ENCODE measurements around the gene FHIP1B. TPM values are rescaled to one million over a fixed set of nuclear protein-coding genes. Genes with fewer than 3 reads are reported as not detected.
A peak's percentile ranks its signal among the peaks of the same experiment; 100 is the strongest.
"Not testable (repeated sequence)": the region's sequence is repeated elsewhere in the genome, so short reads cannot be mapped to it uniquely, and the experiment has no call there.

The FHIP1B gene
- total RNA-seq (10 to 100 TPM; 14.6 to 30.1 TPM), polyA plus RNA-seq (ENCODE audit: insufficient read length in 2 of 2) (10 to 100 TPM; 37.7 to 42.3 TPM)
- long read RNA-seq, donor 1, partial matches to known transcripts = 0 of 9 reads
- long read RNA-seq, donor 1, other reads (novel, unspliced or antisense) = 0 of 9 reads
- long read RNA-seq, donor 2, partial matches to known transcripts = 0 of 3 reads
- long read RNA-seq, donor 2, other reads (novel, unspliced or antisense) = 0 of 3 reads
- long read RNA-seq, donor 3, partial matches to known transcripts = 0 of 4 reads
- long read RNA-seq, donor 3, other reads (novel, unspliced or antisense) = 0 of 4 reads
- long read RNA-seq, donor 4, transcript FAM160A2-204 (3 exons, 1,309 nt) = major isoform, 7 of 23 reads
- long read RNA-seq, donor 4, partial matches to known transcripts = 14 of 23 reads
- long read RNA-seq, donor 4, other reads (novel, unspliced or antisense) = 0 of 23 reads

- peaks cover 12% of the 10 kb centered on the region for H3K4me1 ChIP-seq (ENCODE audit: control insufficient read depth, insufficient read depth, low read length)
- no peaks in the 10 kb centered on the region for H3K9me3 ChIP-seq (ENCODE audit: control insufficient read depth, insufficient read depth, low read length)
- peak within 1 kb of the TSS; percentile 83 for H3K27ac ChIP-seq (ENCODE audit: low read depth, low read length)
- no peaks in the 10 kb centered on the region for H3K27me3 ChIP-seq (ENCODE audit: control insufficient read depth, insufficient read depth, low read length)
- H3K4me3 ChIP-seq (ENCODE audit: low read depth, low read length) = peak within 1 kb of the TSS; percentile 91
- DNase-seq (ENCODE audit: low read depth in 4 of 6, low spot score in 6 of 6) = peak; percentile 94 to 100 (median 98)
- WGBS (ENCODE audit: insufficient coverage) = under 1% methylated on average over 62 of the region's 62 CpGs
- no peaks in the 10 kb centered on the region for H3K36me3 ChIP-seq (ENCODE audit: control insufficient read depth, insufficient read depth, low read length)
Measured at GRCh38 chr11:6234387-6235107, at the start of gene FHIP1B. TSS of gene FHIP1B (minus strand) at chr11:6234636. CDS start at chr11:6224516, 10,120 bp downstream.

- Histone ChIP-seq H3K27me3 (ENCODE audit: control insufficient read depth, insufficient read depth, low read length) (peaks cover 2% of the 10 kb centered on the region), H3K36me3 (ENCODE audit: control insufficient read depth, insufficient read depth, low read length) (no peaks in the 10 kb centered on the region), H3K9me3 (ENCODE audit: control insufficient read depth, insufficient read depth, low read length) (no peaks in the 10 kb centered on the region), H3K4me1 (ENCODE audit: control insufficient read depth, insufficient read depth, low read length) (no peaks in the 10 kb centered on the region), H3K4me3 (ENCODE audit: low read depth, low read length) (no peak overlapping the region), H3K27ac (ENCODE audit: low read depth, low read length) (no peak overlapping the region)
- no peak for DNase-seq (ENCODE audit: low read depth in 4 of 6, low spot score in 6 of 6)
- 63% methylated on average over 1 of the region's 4 CpGs for WGBS (ENCODE audit: insufficient coverage)
Measured at GRCh38 chr11:6283453-6284023, 49.1 kb upstream of the FHIP1B start.

GRCh38 chr11:6280809-6281208 is 46.4 kb upstream of the FHIP1B start:
- H3K4me1 ChIP-seq (ENCODE audit: control insufficient read depth, insufficient read depth, low read length); H3K27ac ChIP-seq (ENCODE audit: low read depth, low read length); H3K27me3 ChIP-seq (ENCODE audit: control insufficient read depth, insufficient read depth, low read length); H3K9me3 ChIP-seq (ENCODE audit: control insufficient read depth, insufficient read depth, low read length); DNase-seq (ENCODE audit: low read depth in 4 of 6, low spot score in 6 of 6); H3K4me3 ChIP-seq (ENCODE audit: low read depth, low read length); H3K36me3 ChIP-seq (ENCODE audit: control insufficient read depth, insufficient read depth, low read length): not testable (repeated sequence)
- 80% methylated on average over 6 of the region's 7 CpGs for WGBS (ENCODE audit: insufficient coverage)

GRCh38 chr11:6273188-6273587 is 38.8 kb upstream of the FHIP1B start:
- no peaks in the 10 kb centered on the region for H3K9me3 ChIP-seq (ENCODE audit: control insufficient read depth, insufficient read depth, low read length)
- H3K4me3 ChIP-seq (ENCODE audit: low read depth, low read length) = no peak overlapping the region
- no peaks in the 10 kb centered on the region for H3K27me3 ChIP-seq (ENCODE audit: control insufficient read depth, insufficient read depth, low read length)
- H3K27ac ChIP-seq (ENCODE audit: low read depth, low read length) = no peak overlapping the region
- no peaks in the 10 kb centered on the region for H3K4me1 ChIP-seq (ENCODE audit: control insufficient read depth, insufficient read depth, low read length)
- 49% methylated on average over 2 of the region's 4 CpGs for WGBS (ENCODE audit: insufficient coverage)
- H3K36me3 ChIP-seq (ENCODE audit: control insufficient read depth, insufficient read depth, low read length) = peaks cover 11% of the 10 kb centered on the region
- DNase-seq (ENCODE audit: low read depth in 4 of 6, low spot score in 6 of 6) = peak in 1 of 6 donors; percentile 74

- H3K9me3 ChIP-seq (ENCODE audit: control insufficient read depth, insufficient read depth, low read length) = no peaks in the 10 kb centered on the region
- H3K4me1 ChIP-seq (ENCODE audit: control insufficient read depth, insufficient read depth, low read length) = no peaks in the 10 kb centered on the region
- 83% methylated on average over 1 of the region's 3 CpGs for WGBS (ENCODE audit: insufficient coverage)
- no peaks in the 10 kb centered on the region for H3K27me3 ChIP-seq (ENCODE audit: control insufficient read depth, insufficient read depth, low read length)
- no peak overlapping the region for H3K27ac ChIP-seq (ENCODE audit: low read depth, low read length)
- H3K4me3 ChIP-seq (ENCODE audit: low read depth, low read length) = no peak overlapping the region
- DNase-seq (ENCODE audit: low read depth in 4 of 6, low spot score in 6 of 6) = no peak
- H3K36me3 ChIP-seq (ENCODE audit: control insufficient read depth, insufficient read depth, low read length) = peaks cover 11% of the 10 kb centered on the region
Measured at GRCh38 chr11:6271598-6271997, 37.2 kb upstream of the FHIP1B start.

- no peak for DNase-seq (ENCODE audit: low read depth in 4 of 6, low spot score in 6 of 6)
- 91% methylated on average over 41 of the region's 41 CpGs for WGBS (ENCODE audit: insufficient coverage)
- no peaks in the 10 kb centered on the region for H3K9me3 ChIP-seq (ENCODE audit: control insufficient read depth, insufficient read depth, low read length)
- H3K4me3 ChIP-seq (ENCODE audit: low read depth, low read length) = no peak overlapping the region
- no peaks in the 10 kb centered on the region for H3K27me3 ChIP-seq (ENCODE audit: control insufficient read depth, insufficient read depth, low read length)
- no peaks in the 10 kb centered on the region for H3K4me1 ChIP-seq (ENCODE audit: control insufficient read depth, insufficient read depth, low read length)
- H3K27ac ChIP-seq (ENCODE audit: low read depth, low read length) = no peak overlapping the region
- peaks cover 11% of the 10 kb centered on the region for H3K36me3 ChIP-seq (ENCODE audit: control insufficient read depth, insufficient read depth, low read length)
Measured at GRCh38 chr11:6270584-6271246, 36.3 kb upstream of the FHIP1B start.

- Histone ChIP-seq H3K27me3 (ENCODE audit: control insufficient read depth, insufficient read depth, low read length) (no peaks in the 10 kb centered on the region), H3K4me3 (ENCODE audit: low read depth, low read length) (no peak overlapping the region), H3K4me1 (ENCODE audit: control insufficient read depth, insufficient read depth, low read length) (no peaks in the 10 kb centered on the region), H3K36me3 (ENCODE audit: control insufficient read depth, insufficient read depth, low read length) (peaks cover 11% of the 10 kb centered on the region), H3K9me3 (ENCODE audit: control insufficient read depth, insufficient read depth, low read length) (no peaks in the 10 kb centered on the region), H3K27ac (ENCODE audit: low read depth, low read length) (no peak overlapping the region)
- no peak for DNase-seq (ENCODE audit: low read depth in 4 of 6, low spot score in 6 of 6)
- 90% methylated on average over 24 of the region's 24 CpGs for WGBS (ENCODE audit: insufficient coverage)
Measured at GRCh38 chr11:6269994-6270393, 35.6 kb upstream of the FHIP1B start.

- 73% methylated on average over 1 of the region's 1 CpG for WGBS (ENCODE audit: insufficient coverage)
- H3K27me3 ChIP-seq (ENCODE audit: control insufficient read depth, insufficient read depth, low read length) = no peaks in the 10 kb centered on the region
Measured at GRCh38 chr11:6268820-6269219, 34.4 kb upstream of the FHIP1B start.

GRCh38 chr11:6263662-6264061 is 29.2 kb upstream of the FHIP1B start:
- Histone ChIP-seq H3K4me3 (ENCODE audit: low read depth, low read length) (no peak overlapping the region), H3K27ac (ENCODE audit: low read depth, low read length) (no peak overlapping the region), H3K4me1 (ENCODE audit: control insufficient read depth, insufficient read depth, low read length) (peaks cover 16% of the 10 kb centered on the region), H3K9me3 (ENCODE audit: control insufficient read depth, insufficient read depth, low read length) (no peaks in the 10 kb centered on the region), H3K27me3 (ENCODE audit: control insufficient read depth, insufficient read depth, low read length) (peaks cover 18% of the 10 kb centered on the region), H3K36me3 (ENCODE audit: control insufficient read depth, insufficient read depth, low read length) (no peaks in the 10 kb centered on the region)
- WGBS (ENCODE audit: insufficient coverage) = no CpG with 5 or more reads among the region's 1 CpG
- DNase-seq (ENCODE audit: low read depth in 4 of 6, low spot score in 6 of 6) = no peak

More at GRCh38 chr11:6268820-6269219, 34.4 kb upstream of the FHIP1B start:
- no peaks in the 10 kb centered on the region for H3K9me3 ChIP-seq (ENCODE audit: control insufficient read depth, insufficient read depth, low read length)
- H3K4me1 ChIP-seq (ENCODE audit: control insufficient read depth, insufficient read depth, low read length) = no peaks in the 10 kb centered on the region
- peaks cover 11% of the 10 kb centered on the region for H3K36me3 ChIP-seq (ENCODE audit: control insufficient read depth, insufficient read depth, low read length)
- DNase-seq (ENCODE audit: low read depth in 4 of 6, low spot score in 6 of 6) = no peak
- no peak overlapping the region for H3K4me3 ChIP-seq (ENCODE audit: low read depth, low read length)
- H3K27ac ChIP-seq (ENCODE audit: low read depth, low read length) = no peak overlapping the region

All from spinal cord (tissue), 10 donors.